ENCODE measurements around the gene LHFPL6. TPM values are rescaled to one million over a fixed set of nuclear protein-coding genes. Genes with fewer than 3 reads are reported as not detected.

LHFPL6 gene
- total RNA-seq, 2 donors from 2014 or later = 0.53 to 2.8 TPM

DNA sequence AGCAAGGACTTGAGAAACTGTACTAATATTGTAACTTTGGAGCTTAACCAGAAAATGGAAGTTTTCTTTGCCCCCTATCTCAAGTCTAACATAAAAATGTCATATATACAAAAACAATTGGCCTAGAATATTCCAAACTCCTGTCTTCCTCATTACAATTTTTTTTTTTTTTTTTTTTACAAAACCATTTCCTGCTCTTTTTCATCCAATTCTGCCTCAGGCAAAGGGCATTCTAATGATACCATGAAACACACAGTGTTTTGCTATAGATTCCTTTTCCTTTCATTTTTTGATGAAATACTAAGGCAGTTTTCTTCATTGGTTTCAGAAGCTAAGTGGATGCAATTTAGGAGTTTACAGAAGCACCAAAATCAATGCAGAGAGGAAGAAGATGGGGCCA lies 119.7 kb downstream of the LHFPL6 start:
- Mint-ChIP-seq H3K27me3 (ENCODE audit: insufficient read depth) (peaks cover 3% of the 10 kb centered on the region), H3K27ac (no peak overlapping the region), H3K4me3 (no peak overlapping the region), H3K4me1 (peaks cover 28% of the 10 kb centered on the region), H3K9me3 (no peaks in the 10 kb centered on the region), H3K36me3 (ENCODE audit: low read depth) (no peaks in the 10 kb centered on the region)
- peaks cover 11% of the 10 kb centered on the region for H3K4me1 ChIP-seq (ENCODE audit: control insufficient read depth, insufficient read depth, low read length)
- H3K36me3 ChIP-seq (ENCODE audit: control insufficient read depth, insufficient read depth, low read length) = no peaks in the 10 kb centered on the region
- H3K27ac ChIP-seq (ENCODE audit: low read depth, low read length) = no peak overlapping the region
- H3K9ac ChIP-seq (ENCODE audit: extremely low read depth, low read length, poor library complexity, severe bottlenecking) = no peak overlapping the region
- no peak for TF ChIP-seq CTCF (conservative IDR thresholded peaks at IDR 0.05)
- no peak for DNase-seq
- no peaks in the 10 kb centered on the region for H3K27me3 ChIP-seq (ENCODE audit: control insufficient read depth, insufficient read depth, low read length, poor library complexity, severe bottlenecking)
- no peak overlapping the region for H3K4me3 ChIP-seq (ENCODE audit: low read length)
- H3K9me3 ChIP-seq (ENCODE audit: control insufficient read depth, low read length) = no peaks in the 10 kb centered on the region

DNA sequence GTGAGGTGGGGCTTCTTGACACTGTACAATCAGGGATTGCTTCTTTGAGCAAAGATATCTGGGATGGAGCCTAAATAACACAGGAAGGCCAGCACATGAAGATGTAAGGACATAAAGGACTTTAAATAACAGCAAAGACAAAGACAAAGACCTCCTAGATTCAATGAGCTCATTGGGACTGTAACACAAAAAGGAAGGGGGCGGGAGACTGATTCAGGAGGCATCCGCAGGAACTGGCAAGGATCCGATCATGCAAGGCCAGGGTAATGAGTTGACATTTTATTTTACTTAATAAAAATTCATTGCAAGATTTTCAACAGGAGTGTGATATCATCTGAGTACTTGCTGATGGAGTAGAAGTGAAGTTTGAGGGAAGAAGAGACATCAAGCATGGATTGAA lies 121.5 kb downstream of the LHFPL6 start:
- Histone ChIP-seq H3K4me1 (ENCODE audit: control insufficient read depth, insufficient read depth, low read length) (peaks cover 11% of the 10 kb centered on the region), H3K4me3 (ENCODE audit: low read length) (no peak overlapping the region), H3K9me3 (ENCODE audit: control insufficient read depth, low read length) (no peaks in the 10 kb centered on the region), H3K9ac (ENCODE audit: extremely low read depth, low read length, poor library complexity, severe bottlenecking) (no peak overlapping the region), H3K27me3 (ENCODE audit: control insufficient read depth, insufficient read depth, low read length, poor library complexity, severe bottlenecking) (no peaks in the 10 kb centered on the region), H3K27ac (ENCODE audit: low read depth, low read length) (no peak overlapping the region), H3K36me3 (ENCODE audit: control insufficient read depth, insufficient read depth, low read length) (no peaks in the 10 kb centered on the region)
- Mint-ChIP-seq H3K4me1 (peaks cover 28% of the 10 kb centered on the region), H3K9me3 (no peaks in the 10 kb centered on the region), H3K36me3 (ENCODE audit: low read depth) (no peaks in the 10 kb centered on the region), H3K27ac (no peak overlapping the region), H3K4me3 (no peak overlapping the region), H3K27me3 (ENCODE audit: insufficient read depth) (peaks cover 3% of the 10 kb centered on the region)
- WGBS, 2 experiments (ENCODE audit: insufficient coverage in 1 of 2, insufficient read length in 1 of 2) = 83% methylated on average over 2 of the region's 3 CpGs; no CpG with 5 or more reads in 1 of the 2 experiments
- no peak for TF ChIP-seq CTCF (conservative IDR thresholded peaks at IDR 0.05)
- no peak for DNase-seq

- no peaks in the 10 kb centered on the region for H3K4me1 Mint-ChIP-seq
- H3K4me3 Mint-ChIP-seq = no peak overlapping the region
- no peak for TF ChIP-seq CTCF (conservative IDR thresholded peaks at IDR 0.05)
- 89 to 100% methylated on average over 1 to 2 of the region's 2 CpGs for WGBS, 2 experiments (ENCODE audit: insufficient coverage in 1 of 2, insufficient read length in 1 of 2)
- no peaks in the 10 kb centered on the region for H3K36me3 ChIP-seq (ENCODE audit: control insufficient read depth, insufficient read depth, low read length)
- no peaks in the 10 kb centered on the region for H3K27me3 ChIP-seq (ENCODE audit: control insufficient read depth, insufficient read depth, low read length, poor library complexity, severe bottlenecking)
- no peaks in the 10 kb centered on the region for H3K9me3 ChIP-seq (ENCODE audit: control insufficient read depth, low read length)
- no peaks in the 10 kb centered on the region for H3K4me1 ChIP-seq (ENCODE audit: control insufficient read depth, insufficient read depth, low read length)
- no peak overlapping the region for H3K27ac ChIP-seq (ENCODE audit: low read depth, low read length)
- no peaks in the 10 kb centered on the region for H3K9me3 Mint-ChIP-seq
- no peak overlapping the region for H3K27ac Mint-ChIP-seq
- H3K36me3 Mint-ChIP-seq (ENCODE audit: low read depth) = no peaks in the 10 kb centered on the region
- peaks cover 10% of the 10 kb centered on the region for H3K27me3 Mint-ChIP-seq (ENCODE audit: insufficient read depth)
- no peak overlapping the region for H3K4me3 ChIP-seq (ENCODE audit: low read length)
- H3K9ac ChIP-seq (ENCODE audit: extremely low read depth, low read length, poor library complexity, severe bottlenecking) = no peak overlapping the region
- DNase-seq = no peak
Measured at GRCh38 chr13:39474600-39474999, 128.4 kb downstream of the LHFPL6 start.
